DMS114 treated with DMSO at 0.1 percent for 48 hours (cell line): Measurements from ENCODE around the gene PLXNC1.

Source experiments
- DNase-seq: peaks from one replicate; lab custom pipeline; 2025; ENCODE audit not compliant: unreplicated experiment; lab: John Stamatoyannopoulos, UW

PLXNC1 gene

GRCh38 chr12:94202245-94203180, 54.1 kb downstream of the PLXNC1 start:
- DNase-seq = no peak

GRCh38 chr12:94203181-94203546, 54.8 kb downstream of the PLXNC1 start:
- DNase-seq = no peak

DNA sequence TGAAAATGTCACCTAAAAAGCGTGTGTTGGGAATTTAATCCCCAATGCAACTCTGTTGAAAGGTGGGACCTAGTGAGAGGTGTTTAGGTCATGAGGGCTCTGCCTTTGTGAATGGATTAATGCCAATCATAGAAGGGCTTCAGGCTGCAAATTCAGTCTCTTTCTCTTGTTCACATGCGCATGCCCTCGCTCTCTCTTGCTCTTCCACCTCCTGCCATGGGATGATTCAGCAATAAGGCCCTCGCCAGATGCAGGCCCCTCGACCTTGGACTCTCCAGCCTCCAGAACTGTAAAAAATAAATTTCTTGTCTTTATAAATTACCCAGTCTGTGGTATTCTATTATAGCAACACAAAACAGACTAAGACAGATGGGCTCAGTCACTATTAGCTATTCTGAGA, 55.4 kb downstream of the PLXNC1 start:
- DNase-seq = no peak

GRCh38 chr12:94204499-94205247, 56.3 kb downstream of the PLXNC1 start:
- no peak for DNase-seq

- DNase-seq = no peak
Measured at GRCh38 chr12:94205822-94206221, 57.4 kb downstream of the PLXNC1 start.

DNA sequence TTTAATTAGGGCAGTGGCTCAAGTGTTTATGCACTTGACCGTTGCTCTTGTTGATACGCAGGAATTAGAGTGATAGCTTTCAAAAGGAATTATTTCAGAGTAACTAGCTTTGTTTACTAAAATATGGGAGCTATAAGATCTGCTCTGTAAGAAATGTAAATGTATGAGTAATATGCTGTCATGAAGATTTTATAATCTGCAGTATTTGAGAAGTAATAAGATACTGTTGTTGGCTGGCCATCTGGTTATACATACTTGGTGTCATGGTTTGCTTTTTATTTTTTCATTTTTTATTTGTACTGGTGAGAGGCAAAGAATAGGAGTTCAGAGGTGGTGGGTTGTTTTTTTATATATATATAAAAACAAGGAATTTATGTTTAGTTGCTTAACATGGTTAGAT, 58.5 kb downstream of the PLXNC1 start:
- DNase-seq = no peak

GRCh38 chr12:94207467-94207848, 59.1 kb downstream of the PLXNC1 start:
- DNase-seq = no peak

DNA sequence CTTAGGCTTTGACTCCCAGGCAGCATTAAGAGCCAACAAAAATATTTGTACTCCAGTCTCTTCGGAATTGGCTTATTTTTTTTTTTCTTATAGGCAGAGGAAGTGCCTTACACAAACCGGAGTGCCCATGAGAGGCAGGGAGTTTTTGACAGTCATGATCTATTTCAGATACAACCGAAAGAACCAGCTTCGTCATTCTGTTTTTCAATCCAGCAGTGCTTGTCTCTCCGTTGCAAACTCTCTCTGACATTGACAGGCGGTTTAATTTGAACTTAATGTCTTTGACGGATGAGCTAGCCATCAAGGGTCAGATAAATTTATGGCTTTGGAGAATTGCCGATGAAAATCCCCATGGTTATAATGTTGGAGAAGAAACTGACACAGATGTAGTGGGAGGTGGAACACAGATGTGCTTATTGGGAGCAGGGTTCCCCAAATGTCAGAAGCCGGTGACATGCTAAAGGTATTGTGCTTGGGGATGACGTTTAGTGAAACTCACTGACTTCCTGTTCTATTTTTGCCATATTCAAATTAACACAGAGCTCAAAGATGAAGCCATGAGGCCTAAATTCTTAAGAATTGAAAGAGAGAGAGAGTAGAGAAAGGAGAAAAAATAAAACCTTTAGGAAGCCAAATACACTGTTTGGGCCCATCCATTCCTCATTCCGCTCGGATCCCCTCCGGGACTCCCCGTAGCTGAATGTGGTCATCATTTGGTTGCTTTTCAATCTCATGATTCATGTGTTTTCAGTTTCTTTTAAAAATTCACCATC, 59.7 kb downstream of the PLXNC1 start:
- no peak for DNase-seq

GRCh38 chr12:94208622-94208966, 60.2 kb downstream of the PLXNC1 start:
- DNase-seq = no peak

- no peak for DNase-seq
Measured at GRCh38 chr12:94209240-94209639, 60.9 kb downstream of the PLXNC1 start.

GRCh38 chr12:94211021-94211420, 62.6 kb downstream of the PLXNC1 start:
- DNase-seq = no peak

GRCh38 chr12:94218233-94218632, 69.9 kb downstream of the PLXNC1 start:
- DNase-seq = no peak

DNA sequence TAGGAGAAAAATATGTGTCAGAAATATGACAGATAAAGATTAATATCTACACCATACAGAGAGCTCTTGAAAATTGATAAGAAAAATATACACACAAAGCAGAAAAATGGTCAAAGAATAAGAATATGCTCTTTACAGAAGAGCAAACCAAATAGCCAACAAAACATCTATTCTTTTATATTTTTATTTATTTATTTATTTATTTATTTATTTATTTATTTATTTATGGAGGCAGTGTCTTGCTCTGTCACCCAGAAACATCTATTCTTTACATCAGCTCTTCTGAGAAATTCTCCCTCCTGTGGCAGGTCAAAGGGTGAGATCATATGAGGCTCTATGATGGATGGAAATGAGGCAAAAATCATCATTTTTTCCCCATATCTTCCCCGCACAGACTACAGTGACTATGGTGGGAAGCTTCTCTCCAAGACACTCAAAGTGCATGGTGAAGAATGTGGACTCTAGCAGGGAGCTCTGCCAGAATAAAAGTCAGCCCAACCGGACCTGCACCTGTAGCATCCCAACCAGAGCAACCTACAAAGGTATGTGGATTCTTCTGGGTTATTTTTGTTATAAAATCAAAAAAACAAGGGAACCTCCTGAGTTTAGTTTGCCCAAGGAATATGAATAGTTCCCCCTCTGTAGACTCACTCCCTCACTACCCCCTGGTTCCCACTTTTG, 71.4 kb downstream of the PLXNC1 start:
- no peak for DNase-seq

GRCh38 chr12:94220804-94221203, 72.4 kb downstream of the PLXNC1 start:
- DNase-seq = no peak

DNA sequence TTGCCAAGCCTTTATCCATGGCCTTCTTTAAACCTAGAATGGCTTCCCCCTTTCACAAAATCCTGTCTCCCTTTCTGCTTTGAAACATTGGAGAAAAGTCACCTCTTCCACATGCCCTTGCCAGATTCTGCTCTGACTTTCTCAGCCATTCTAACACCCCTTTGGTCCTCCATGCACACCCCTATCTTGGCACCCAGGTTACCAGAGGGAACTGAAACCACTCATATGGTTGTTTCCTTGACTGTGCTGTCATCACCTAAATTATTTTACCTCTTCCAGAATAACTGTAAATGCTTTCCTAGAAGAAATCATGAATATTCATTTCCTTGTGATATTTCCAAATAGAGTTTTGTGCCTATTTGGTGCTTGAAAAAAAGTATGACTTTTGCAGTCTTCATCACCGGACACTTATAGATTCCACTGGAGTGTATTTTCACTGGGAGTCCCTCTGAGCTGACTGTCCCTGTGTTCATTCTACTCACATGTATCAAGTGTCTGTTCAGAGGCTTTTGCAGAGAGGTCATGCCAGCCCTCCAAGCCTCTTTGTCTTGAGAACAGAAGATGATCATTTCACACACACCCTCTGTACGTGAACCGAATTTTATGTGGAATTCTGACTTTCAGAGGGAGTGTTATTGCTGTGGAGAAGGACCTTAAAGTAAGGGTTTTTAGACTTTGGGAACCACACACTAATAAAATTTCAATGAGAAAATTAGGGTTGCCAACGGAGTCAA, 74.1 kb downstream of the PLXNC1 start:
- no peak for DNase-seq

GRCh38 chr12:94223842-94224241, 75.5 kb downstream of the PLXNC1 start:
- no peak for DNase-seq

DNA sequence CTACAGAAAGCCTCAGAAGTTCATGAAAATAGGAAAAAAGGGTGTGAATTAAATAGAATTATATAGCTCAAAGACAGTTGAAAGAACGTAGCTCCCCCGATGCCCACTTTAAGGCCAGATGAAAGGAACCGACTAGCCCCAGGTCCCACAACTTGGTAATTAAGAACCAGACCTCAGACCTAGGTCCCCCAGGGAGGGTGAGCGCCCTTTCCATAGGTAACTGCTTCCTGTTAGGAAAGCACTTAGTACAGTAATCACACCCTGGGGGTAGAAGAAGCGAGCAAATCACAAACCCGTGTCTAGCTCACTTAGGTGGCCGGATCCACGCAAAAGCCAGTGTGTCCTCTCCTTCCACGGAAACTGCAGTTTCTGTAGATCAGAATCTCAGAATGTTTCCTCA, 77.1 kb downstream of the PLXNC1 start:
- DNase-seq = no peak

- no peak for DNase-seq
Measured at GRCh38 chr12:94225947-94226630, 77.7 kb downstream of the PLXNC1 start.

DNA sequence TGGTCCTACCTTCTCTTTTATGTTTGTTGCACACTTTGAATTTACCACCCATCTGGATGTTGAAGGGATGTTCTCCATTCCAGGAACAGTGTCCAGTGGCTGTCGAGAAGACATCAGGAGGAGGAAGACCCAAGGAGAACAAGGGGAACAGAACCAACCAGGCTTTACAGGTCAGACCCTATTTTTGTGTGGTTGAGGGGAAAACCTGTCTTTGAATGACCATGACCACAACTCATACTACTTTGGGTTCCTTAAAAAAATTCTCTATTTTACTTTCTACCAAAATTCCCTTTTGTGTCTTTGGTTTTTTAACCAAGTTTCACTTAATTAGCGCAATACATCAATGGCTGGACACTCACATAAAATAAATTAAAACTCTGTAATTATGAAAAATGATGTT, 78.7 kb downstream of the PLXNC1 start:
- no peak for DNase-seq

DNA sequence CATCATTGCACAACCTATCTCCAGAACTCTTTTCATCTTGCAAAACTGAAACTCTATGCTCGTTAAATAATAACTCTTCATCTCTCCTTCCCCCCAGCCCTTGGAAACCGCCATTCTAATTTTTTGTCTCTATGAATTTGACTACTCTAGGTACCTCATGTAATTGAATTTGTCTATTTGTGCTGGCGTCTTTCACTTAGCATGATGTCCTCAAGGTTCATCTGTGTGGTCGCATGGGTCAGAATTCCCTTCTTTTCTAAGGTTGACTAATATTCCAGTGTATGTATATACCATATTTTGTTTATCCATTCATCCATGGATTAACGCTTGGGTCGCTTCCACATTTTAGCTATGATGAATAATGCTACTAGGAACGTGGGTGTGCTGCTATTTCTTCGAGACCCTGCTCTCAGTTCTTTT, 80.1 kb downstream of the PLXNC1 start:
- DNase-seq = no peak
